IPS-15b (cell line): ENCODE data around the gene DCDC2.

Experiments
- H3K27me3 ChIP-seq: one replicate; pipeline ENCODE4 v1.6.1; 2013; ENCODE audit warnings: low read length; ENCODE audit not compliant: control insufficient read depth, insufficient read depth
- H3K36me3 ChIP-seq: one replicate; pipeline ENCODE4 v1.6.1; 2013; ENCODE audit warnings: low read length; ENCODE audit not compliant: control insufficient read depth, insufficient read depth
- H3K4me1 ChIP-seq: one replicate; pipeline ENCODE4 v1.6.1; 2013; ENCODE audit warnings: mild to moderate bottlenecking, low read length; ENCODE audit not compliant: control insufficient read depth, insufficient read depth
- H3K4me3 ChIP-seq: one replicate; pipeline ENCODE4 v1.5.1; 2013; ENCODE audit warnings: low read depth, low read length
- H3K9ac ChIP-seq: one replicate; pipeline ENCODE4 v1.6.1; 2013; ENCODE audit warnings: low read depth, mild to moderate bottlenecking, low read length
- H3K9me3 ChIP-seq: one replicate; pipeline ENCODE4 v1.6.1; 2013; ENCODE audit warnings: mild to moderate bottlenecking, low read length; ENCODE audit not compliant: control insufficient read depth, insufficient read depth

Gene DCDC2

GRCh38 chr6:24122139-24122538, 235.7 kb downstream of the DCDC2 start:
- no peak overlapping the region for H3K4me3 ChIP-seq
- H3K36me3 ChIP-seq: no peaks in the 10 kb centered on the region
- peaks cover 11% of the 10 kb centered on the region for H3K27me3 ChIP-seq
- no peaks in the 10 kb centered on the region for H3K4me1 ChIP-seq
- H3K9ac ChIP-seq: no peak overlapping the region
- no peaks in the 10 kb centered on the region for H3K9me3 ChIP-seq
